A673 (cell line): ENCODE results near the gene NCBP1. TPM values are rescaled to one million over a fixed set of nuclear protein-coding genes. Genes with fewer than 3 reads are reported as not detected.

Experiments used
- BruUV-seq: library from RNA; stranded (reverse); fragments of 400-500 nt; replicated peaks from 2 replicates; lab custom pipeline; 2021; lab: Mats Ljungman, UMichigan
- CTCF ChIA-PET: fragments of 300-600 bp; sonication (Branson Sonifier 250); formaldehyde crosslinking; loops from one replicate; lab custom pipeline; 2022; ENCODE audit warnings: antibody characterized with exemption; lab: Charles Lee
- POLR2A ChIA-PET: fragments of 300-600 bp; sonication (Branson Sonifier 250); formaldehyde crosslinking; loops from one replicate; lab custom pipeline; 2022; ENCODE audit warnings: antibody characterized with exemption; ENCODE audit not compliant: low non-redundant PET; lab: Charles Lee
- DNase-seq: peaks from one replicate; pipeline ENCODE4 v3.0.0-alpha.2; 2015; ENCODE audit warnings: low spot score
- H3K27ac ChIP-seq: fragments of 200-600 bp; sonication (generic); 2 replicates; pipeline ENCODE4 v1.5.1; 2016; ENCODE audit warnings: mixed run types, low read depth, mild to moderate bottlenecking, mixed read lengths, antibody characterized with exemption, low read length; ENCODE audit not compliant: poor library complexity, severe bottlenecking
- H3K27me3 ChIP-seq: fragments of 200-600 bp; sonication (generic); replicated peaks from 2 replicates; pipeline ENCODE4 v1.6.1; 2017; ENCODE audit warnings: mixed run types, low read depth, mild to moderate bottlenecking, mixed read lengths, antibody characterized with exemption, low read length; ENCODE audit not compliant: insufficient read depth, poor library complexity
- H3K36me3 ChIP-seq: fragments of 200-600 bp; sonication (generic); 2 replicates; pipeline ENCODE4 v1.6.1; 2016; ENCODE audit warnings: mixed run types, mild to moderate bottlenecking, mixed read lengths, antibody characterized with exemption, low read length; ENCODE audit not compliant: insufficient read depth, poor library complexity, severe bottlenecking
- H3K4me1 ChIP-seq: fragments of 200-600 bp; sonication (generic); 2 replicates; pipeline ENCODE4 v1.6.1; 2017; ENCODE audit warnings: mixed run types, mild to moderate bottlenecking, mixed read lengths, antibody characterized with exemption, low read length; ENCODE audit not compliant: insufficient read depth, poor library complexity, severe bottlenecking
- H3K4me3 ChIP-seq: fragments of 200-600 bp; sonication (generic); 2 replicates; pipeline ENCODE4 v1.5.1; 2016; ENCODE audit warnings: low read depth, mixed run types, mild to moderate bottlenecking, mixed read lengths, low read length; ENCODE audit not compliant: poor library complexity, severe bottlenecking
- H3K9me3 ChIP-seq: fragments of 200-600 bp; sonication (generic); 2 replicates; pipeline ENCODE4 v1.6.1; 2016; ENCODE audit warnings: mixed run types, low read depth, mild to moderate bottlenecking, mixed read lengths, antibody characterized with exemption, low read length; ENCODE audit not compliant: poor library complexity, severe bottlenecking
- CTCF ChIP-seq: fragments of 300-800, 200-600 bp; sonication (generic); conservative IDR thresholded peaks from 2 replicates; pipeline ENCODE4 v1.5.1; 2017; ENCODE audit warnings: low read depth, mild to moderate bottlenecking, antibody characterized with exemption, low read length, moderate library complexity, mixed read lengths
- EZH2 ChIP-seq: fragments of 200-600 bp; sonication (generic); IDR thresholded peaks from 2 replicates; pipeline ENCODE4 v1.6.1; 2017; ENCODE audit warnings: borderline replicate concordance, low read depth, mild to moderate bottlenecking, mixed read lengths, antibody characterized with exemption, low read length; ENCODE audit not compliant: poor library complexity, severe bottlenecking
- intact Hi-C: fragments of 100-400 bp; cut with micrococcal nuclease; formaldehyde crosslinking; loops from one replicate; pipeline ENCODE4 v1.10.0; 2022; ENCODE audit not compliant: unreplicated experiment
- total RNA-seq: library from RNA; stranded (reverse); gene quantifications from 2 replicates; pipeline ENCODE4 v1.2.3, GENCODE V29; 2021

Gene NCBP1
- total RNA-seq, 1 experiment from 2014 or later, result 57.9 TPM

DNA sequence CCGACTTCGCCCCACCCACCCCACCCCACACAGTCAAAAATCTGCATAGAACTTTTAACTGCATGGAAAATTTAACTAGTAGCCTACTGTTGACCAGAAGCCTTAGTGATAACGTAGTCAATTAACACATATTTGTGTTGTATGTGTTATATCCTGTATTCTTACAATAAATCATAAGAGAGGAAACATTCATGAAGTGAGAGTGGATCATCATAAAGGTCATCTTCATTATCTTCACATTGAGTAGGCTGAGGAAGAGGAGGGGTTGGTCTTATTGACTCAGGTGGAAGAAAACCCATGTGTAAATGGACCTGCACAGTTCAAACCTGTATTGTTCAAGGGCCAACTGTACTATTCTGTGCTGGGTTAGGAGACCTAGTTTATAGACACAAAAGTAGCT, 32.1 kb downstream of the NCBP1 start:
- H3K9me3 ChIP-seq, result no peaks in the 10 kb centered on the region
- no TSS peak for BruUV-seq
- H3K27me3 ChIP-seq, result no peaks in the 10 kb centered on the region
- no peak overlapping the region for H3K27ac ChIP-seq
- no peak for DNase-seq
- intact Hi-C loops, result no loop called here
- CTCF ChIA-PET, result no interaction called here
- H3K4me3 ChIP-seq, result no peak overlapping the region
- peaks cover 96% of the 10 kb centered on the region for H3K36me3 ChIP-seq
- no peak for TF ChIP-seq EZH2
- TF ChIP-seq CTCF, result no peak
- no peaks in the 10 kb centered on the region for H3K4me1 ChIP-seq
- POLR2A ChIA-PET, result no interaction called here

- no peak for TF ChIP-seq EZH2
- TF ChIP-seq CTCF, result no peak
- Histone ChIP-seq H3K36me3 (peaks cover 96% of the 10 kb centered on the region), H3K9me3 (no peaks in the 10 kb centered on the region), H3K27me3 (no peaks in the 10 kb centered on the region), H3K4me3 (no peak overlapping the region), H3K4me1 (no peaks in the 10 kb centered on the region), H3K27ac (no peak overlapping the region)
- ChIA-PET POLR2A (no interaction called here), CTCF (no interaction called here)
- intact Hi-C loops, result no loop called here
- no peak for DNase-seq
- no TSS peak for BruUV-seq
Observed at GRCh38 chr9:97666907-97667686, 33.5 kb downstream of the NCBP1 start.

GRCh38 chr9:97668485-97668884, 34.9 kb downstream of the NCBP1 start:
- Histone ChIP-seq H3K4me1 (no peaks in the 10 kb centered on the region), H3K27ac (no peak overlapping the region), H3K4me3 (no peak overlapping the region), H3K27me3 (no peaks in the 10 kb centered on the region), H3K9me3 (no peaks in the 10 kb centered on the region), H3K36me3 (peaks cover 97% of the 10 kb centered on the region)
- intact Hi-C loops, result no loop called here
- POLR2A ChIA-PET, result no interaction called here
- no peak for DNase-seq
- no TSS peak for BruUV-seq
- CTCF ChIA-PET, result no interaction called here
- TF ChIP-seq CTCF, result no peak
- no peak for TF ChIP-seq EZH2
